GM19351 (cell line): ENCODE results near the gene AIF1L.

Experiments
- ATAC-seq: cut with Tn5 transposase; IDR thresholded peaks from one replicate; pipeline ENCODE4 v1.9.1; 2021; ENCODE audit warnings: mild to moderate bottlenecking, moderate library complexity; ENCODE audit not compliant: unreplicated experiment

The AIF1L gene

GRCh38 chr9:131076347-131077195 is 19.8 kb upstream of the AIF1L start:
- no peak for ATAC-seq

- ATAC-seq: no peak
These were observed 17.6 kb upstream of the AIF1L start for GRCh38 chr9:131078427-131079366.

DNA sequence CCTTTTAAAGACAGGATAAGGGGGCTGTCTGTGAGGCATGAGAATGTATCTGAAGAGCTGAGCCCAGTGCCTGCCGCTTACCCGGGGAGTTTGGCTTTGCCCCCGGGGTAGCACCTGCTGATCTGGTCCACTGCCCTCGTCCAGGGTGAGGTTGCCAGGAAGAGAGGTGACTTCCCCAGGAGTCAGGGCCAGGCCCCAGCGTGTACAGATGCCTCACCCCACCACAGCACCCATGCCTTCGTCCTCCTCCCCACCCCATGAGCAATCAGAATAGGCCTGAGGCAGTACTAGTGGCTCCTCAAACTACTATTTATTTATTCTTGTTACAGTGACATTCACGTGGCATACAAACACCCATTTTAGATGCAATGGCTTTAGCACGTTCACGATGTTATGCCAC is 15.7 kb upstream of the AIF1L start:
- ATAC-seq: no peak

DNA sequence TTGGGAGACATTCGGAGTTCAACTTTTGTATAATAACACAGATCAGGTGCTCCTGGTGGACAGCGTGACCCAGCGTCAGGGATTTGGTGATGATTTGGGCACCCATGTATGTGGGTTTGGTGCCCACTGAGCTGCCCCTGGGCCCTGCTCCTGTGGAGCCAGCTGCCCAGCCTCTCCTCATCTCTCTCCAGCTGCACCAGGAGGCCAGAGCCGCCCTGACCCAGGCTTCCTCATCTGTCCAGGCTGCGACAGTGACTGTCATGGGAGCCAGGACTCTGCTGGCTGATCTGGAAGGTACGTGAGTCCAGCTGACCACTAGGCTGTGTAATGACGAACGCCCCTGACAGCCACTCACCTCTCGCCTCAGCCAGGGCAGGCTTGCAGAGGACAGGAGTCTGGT is 14.5 kb upstream of the AIF1L start:
- no peak for ATAC-seq

DNA sequence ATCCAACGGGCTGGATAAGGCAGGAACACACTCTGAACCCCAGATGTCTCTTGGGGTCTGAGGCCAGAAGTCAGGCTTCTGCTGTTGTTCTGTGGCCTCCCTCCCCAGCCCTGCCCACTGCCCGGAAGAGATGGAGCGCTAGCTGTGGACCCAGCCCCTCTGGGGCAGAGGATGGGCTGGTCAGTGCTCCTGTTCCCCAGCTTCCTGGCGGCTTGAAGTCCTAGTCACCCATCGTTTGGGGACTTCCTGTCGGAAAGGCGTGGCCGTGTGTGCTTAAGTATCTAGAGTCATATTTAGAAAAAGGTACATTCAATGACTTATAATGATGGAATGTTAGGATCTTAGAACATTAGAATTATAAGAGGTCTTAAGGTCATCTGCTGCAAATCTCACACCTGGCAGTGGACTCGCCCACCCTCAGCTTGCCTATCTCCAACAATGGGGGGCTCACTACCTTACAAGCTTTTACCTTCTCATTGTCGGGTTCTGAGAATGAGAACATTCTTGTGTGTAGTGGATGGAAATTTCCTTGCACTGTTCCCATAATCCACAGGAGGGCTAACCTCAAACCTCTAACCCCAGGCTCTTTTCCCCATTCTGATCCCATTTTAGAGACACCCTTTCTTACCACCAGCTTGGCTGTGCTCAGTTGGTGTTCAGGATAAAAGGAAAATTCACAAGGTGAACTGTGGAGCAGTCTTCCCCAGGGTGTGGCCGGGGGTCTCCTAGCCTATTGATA is 13.4 kb upstream of the AIF1L start:
- ATAC-seq: no peak

GRCh38 chr9:131084661-131085369 is 11.5 kb upstream of the AIF1L start:
- ATAC-seq: no peak

GRCh38 chr9:131085370-131086122 is 10.8 kb upstream of the AIF1L start:
- ATAC-seq: no peak

DNA sequence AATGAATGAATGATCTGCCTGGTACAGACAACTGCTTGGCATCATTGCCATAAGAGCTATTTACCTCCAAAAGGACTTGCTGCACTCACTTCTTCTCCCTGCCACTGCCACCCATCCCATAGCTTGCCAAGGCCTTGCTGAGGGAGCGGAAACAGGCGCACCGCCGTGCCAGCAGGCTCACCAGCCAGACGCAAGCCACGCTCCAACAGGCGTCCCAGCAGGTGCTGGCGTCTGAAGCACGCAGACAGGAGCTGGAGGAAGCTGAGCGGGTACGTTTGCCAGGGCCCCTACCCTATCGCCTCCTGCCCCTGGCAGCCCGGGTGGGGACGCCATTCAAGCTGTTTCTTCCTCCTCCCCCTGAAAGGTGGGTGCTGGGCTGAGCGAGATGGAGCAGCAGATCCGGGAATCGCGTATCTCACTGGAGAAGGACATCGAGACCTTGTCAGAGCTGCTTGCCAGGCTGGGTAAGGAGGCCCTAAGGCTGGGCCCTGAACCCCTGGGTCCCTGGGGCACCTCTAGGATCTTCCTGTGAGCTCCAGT is 8.9 kb upstream of the AIF1L start:
- no peak for ATAC-seq

GRCh38 chr9:131090025-131090787 is 6.1 kb upstream of the AIF1L start:
- ATAC-seq: no peak

- no peak for ATAC-seq
These were observed 4.9 kb upstream of the AIF1L start for GRCh38 chr9:131091352-131091992.

GRCh38 chr9:131092030-131092429 is 4.3 kb upstream of the AIF1L start:
- no peak for ATAC-seq

DNA sequence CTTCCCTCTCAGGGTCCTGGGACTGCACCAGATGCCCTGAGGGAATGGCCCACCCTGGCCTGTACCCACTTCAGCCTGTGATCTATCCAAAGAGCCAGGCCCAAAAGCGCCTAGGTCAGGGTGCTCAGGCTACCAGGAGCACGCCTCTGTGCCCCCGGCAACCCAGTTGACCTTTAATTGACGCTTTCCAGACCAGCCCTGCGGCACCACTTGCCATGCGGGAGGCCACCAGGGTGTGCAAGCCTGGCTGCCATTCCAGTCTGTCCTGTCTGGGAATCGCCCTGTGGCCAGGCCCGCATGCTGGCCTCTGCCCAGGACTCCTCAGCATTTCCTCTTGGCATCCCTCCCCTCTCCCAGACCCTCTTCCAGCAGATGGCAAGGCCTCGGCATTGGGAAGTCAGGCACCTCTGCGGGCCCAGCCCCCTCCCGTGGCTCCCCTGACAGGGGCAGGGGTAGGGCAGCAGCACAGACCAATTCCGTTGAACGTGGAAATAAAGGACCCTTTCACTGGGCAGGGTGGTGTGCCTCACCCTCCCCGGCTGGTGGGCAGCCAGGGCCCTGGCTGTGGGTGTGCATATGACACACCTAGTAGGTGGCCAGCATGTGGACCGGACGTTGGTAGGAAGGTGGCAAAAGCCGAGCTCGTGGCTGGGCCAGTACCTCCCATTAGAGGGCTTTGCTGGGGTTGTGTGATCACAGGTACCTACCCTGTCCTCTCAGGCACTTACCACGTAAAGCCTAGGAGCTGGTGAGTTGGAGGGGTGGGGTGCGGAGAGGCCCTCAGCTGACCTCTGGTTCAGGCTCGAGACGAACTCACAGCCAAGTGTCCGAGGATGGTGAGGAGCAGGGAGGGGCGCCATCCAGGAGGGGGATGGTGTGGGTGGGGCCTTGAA is 3.5 kb upstream of the AIF1L start:
- ATAC-seq: no peak

DNA sequence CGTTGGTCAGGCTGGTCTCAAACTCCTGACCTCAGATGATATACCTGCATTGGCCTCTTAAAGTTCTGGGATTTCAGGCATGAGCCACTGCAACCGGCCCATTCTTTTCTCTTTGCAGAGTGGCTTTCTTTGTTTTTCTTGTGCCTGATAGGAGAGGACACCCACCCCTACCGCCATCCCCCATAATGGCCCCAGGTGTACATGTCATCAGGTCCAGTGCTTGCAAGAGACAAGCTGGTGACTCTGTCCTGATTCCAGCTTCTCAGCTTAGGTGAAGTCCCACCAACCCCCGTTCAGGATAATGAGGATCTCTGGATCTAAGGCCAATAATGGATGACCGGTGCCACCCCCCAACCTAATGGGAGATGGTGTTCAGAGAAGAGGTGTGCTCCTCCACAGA is 2.3 kb upstream of the AIF1L start:
- no peak for ATAC-seq

- ATAC-seq: no peak
These were observed 1.7 kb upstream of the AIF1L start for GRCh38 chr9:131094622-131095021.

- no peak for ATAC-seq
These were observed 564 bp upstream of the AIF1L start for GRCh38 chr9:131095666-131096268.

- ATAC-seq: no peak
These were observed 1.0 kb downstream of the AIF1L start for GRCh38 chr9:131097126-131097947.
